Middle frontal gyrus (tissue), 1 donor: Measurements from ENCODE around the gene ERLEC1.
"Not testable (repeated sequence)": the region's sequence is repeated elsewhere in the genome, so short reads cannot be mapped to it uniquely, and the experiment has no call there.

Experiments used
- DNase-seq: peaks from one replicate; pipeline ENCODE4 v3.0.0-alpha.2; 2015; ENCODE audit warnings: low spot score; ENCODE audit errors: extremely low spot score

ERLEC1 gene

GRCh38 chr2:53786705-53787613 lies at the start of gene ERLEC1, which contains the start of gene ASB3:
Gene ERLEC1, plus strand, starts transcription at chr2:53787044. Its CDS starts 167 bp downstream, at chr2:53787211.
Gene ASB3, minus strand, starts transcription at chr2:53786953. Its CDS starts 21,381 bp downstream, at chr2:53765572.
- DNase-seq: peak; percentile 86

GRCh38 chr2:53737091-53737490 lies 49.8 kb upstream of the ERLEC1 start:
- no peak for DNase-seq

- DNase-seq: no peak
Measured at GRCh38 chr2:53739032-53739431, 47.8 kb upstream of the ERLEC1 start.

GRCh38 chr2:53740170-53740569 lies 46.7 kb upstream of the ERLEC1 start:
- DNase-seq: peak; percentile 49

GRCh38 chr2:53744395-53745065 lies 42.3 kb upstream of the ERLEC1 start:
- no peak for DNase-seq

- no peak for DNase-seq
Measured at GRCh38 chr2:53750041-53750768, 36.6 kb upstream of the ERLEC1 start.

GRCh38 chr2:53751728-53752127 lies 35.1 kb upstream of the ERLEC1 start:
- no peak for DNase-seq

GRCh38 chr2:53752385-53752784 lies 34.5 kb upstream of the ERLEC1 start:
- DNase-seq: no peak

- no peak for DNase-seq
Measured at GRCh38 chr2:53753041-53753440, 33.8 kb upstream of the ERLEC1 start.

GRCh38 chr2:53755121-53755520 lies 31.7 kb upstream of the ERLEC1 start:
- DNase-seq: no peak

GRCh38 chr2:53756644-53757043 lies 30.2 kb upstream of the ERLEC1 start:
- no peak for DNase-seq

- not testable (repeated sequence) for DNase-seq
Measured at GRCh38 chr2:53757206-53757605, 29.6 kb upstream of the ERLEC1 start.

GRCh38 chr2:53765767-53766166 lies 21.1 kb upstream of the ERLEC1 start:
- DNase-seq: no peak

GRCh38 chr2:53767405-53768241 lies 19.2 kb upstream of the ERLEC1 start, which contains the start of gene CHAC2:
Gene CHAC2, plus strand, starts transcription at chr2:53767804. Its CDS starts 83 bp downstream, at chr2:53767887.
- DNase-seq: peak; percentile 60

- no peak for DNase-seq
Measured at GRCh38 chr2:53768242-53768542, 18.7 kb upstream of the ERLEC1 start.

GRCh38 chr2:53769318-53769945 lies 17.4 kb upstream of the ERLEC1 start:
- no peak for DNase-seq

- DNase-seq: no peak
Measured at GRCh38 chr2:53770264-53770663, 16.6 kb upstream of the ERLEC1 start.

- no peak for DNase-seq
Measured at GRCh38 chr2:53777134-53777533, 9.7 kb upstream of the ERLEC1 start.

- DNase-seq: no peak
Measured at GRCh38 chr2:53778536-53779162, 8.2 kb upstream of the ERLEC1 start.

- DNase-seq: no peak
Measured at GRCh38 chr2:53780056-53780455, 6.8 kb upstream of the ERLEC1 start.
